ENCODE measurements around the gene LIMS1. TPM values are rescaled to one million over a fixed set of nuclear protein-coding genes. Genes with fewer than 3 reads are reported as not detected.
A peak's percentile ranks its signal among the peaks of the same experiment; 100 is the strongest.

The LIMS1 gene
- total RNA-seq, 1 donor from 2014 or later: 19.4 TPM

DNA sequence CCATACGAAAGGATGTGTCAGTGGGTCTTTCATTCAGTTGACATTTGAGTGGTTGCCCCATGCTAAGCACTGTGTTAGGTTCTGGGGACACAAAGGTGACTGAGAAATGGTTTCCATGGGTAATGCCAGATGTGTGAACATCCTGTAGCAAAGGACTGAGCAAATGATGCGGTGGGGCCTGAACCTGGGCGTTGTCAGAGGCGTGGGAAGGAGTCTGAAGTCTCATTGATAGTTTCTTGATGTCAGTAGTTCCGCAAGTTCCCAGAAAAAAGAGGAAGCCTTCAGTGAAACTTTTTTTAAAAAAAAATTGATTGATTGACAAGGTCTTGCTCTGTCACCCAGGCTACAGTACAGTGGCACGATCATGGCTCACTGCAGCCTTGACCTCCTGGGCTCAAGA, 56.9 kb downstream of the LIMS1 start:
- Histone ChIP-seq H3K79me2 (ENCODE audit: low read depth) (peaks cover 24% of the 10 kb centered on the region), H3K4me2 (no peak overlapping the region), H3K4me1 (peaks cover 44% of the 10 kb centered on the region), H3K27me3 (no peaks in the 10 kb centered on the region), H3K9me3 (ENCODE audit: low read depth) (no peaks in the 10 kb centered on the region), H3K27ac (no peak overlapping the region), H3K36me3 (no peaks in the 10 kb centered on the region), H3K4me3 (no peak overlapping the region), H4K20me1 (ENCODE audit: low read depth) (no peaks in the 10 kb centered on the region), H2AFZ (replicated peaks) (no peak overlapping the region), H3K9ac (no peak overlapping the region), H3F3A (ENCODE audit: low read depth) (peaks cover 18% of the 10 kb centered on the region)
- H3K27me3 Mint-ChIP-seq (ENCODE audit: insufficient read depth, low read depth): no peaks in the 10 kb centered on the region
- peaks cover 49% of the 10 kb centered on the region for H3K4me1 Mint-ChIP-seq
- peaks cover 5% of the 10 kb centered on the region for H3K36me3 Mint-ChIP-seq
- no peak for DNase-seq (ENCODE audit: low spot score)
- no peaks in the 10 kb centered on the region for H3K9me3 Mint-ChIP-seq
- H3K4me3 Mint-ChIP-seq: no peak overlapping the region
- TF ChIP-seq CTCF (IDR thresholded peaks at IDR 0.05): no peak
- TF ChIP-seq EZH2phosphoT487 (IDR thresholded peaks at IDR 0.05): no peak
- no peak for TF ChIP-seq EZH2 (IDR thresholded peaks at IDR 0.05)
- peak overlapping the region; percentile 31 for H3K27ac Mint-ChIP-seq

DNA sequence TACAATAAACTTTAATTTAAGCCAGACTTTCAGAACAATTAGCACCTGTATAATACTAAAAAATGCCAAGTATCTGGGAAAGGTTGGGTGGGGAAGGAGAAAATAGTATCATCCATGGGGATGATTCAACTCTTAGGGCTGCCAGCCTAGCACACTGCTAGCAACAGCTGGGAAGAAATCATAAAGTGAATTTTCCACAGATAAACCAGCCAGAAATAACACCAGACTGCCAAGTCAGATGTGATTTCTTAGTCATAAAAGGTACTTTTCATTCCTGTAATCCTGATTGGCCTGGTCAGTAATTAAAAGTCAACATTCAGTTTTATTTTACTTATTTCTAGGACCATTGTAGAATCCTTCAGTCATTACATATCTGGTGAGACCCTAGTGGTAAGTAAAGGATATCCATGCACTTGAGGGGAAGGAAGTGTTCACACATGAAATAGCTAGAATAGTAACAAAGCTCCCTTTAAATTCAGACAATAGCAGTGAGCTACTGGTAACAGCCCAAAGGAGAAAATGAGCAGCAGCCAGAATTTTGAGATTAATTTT, 59.4 kb downstream of the LIMS1 start:
- H3K27ac Mint-ChIP-seq: no peak overlapping the region

GRCh38 chr2:108594132-108594981, 60.1 kb downstream of the LIMS1 start:
- Mint-ChIP-seq H3K27me3 (ENCODE audit: insufficient read depth, low read depth) (no peaks in the 10 kb centered on the region), H3K4me3 (no peak overlapping the region), H3K36me3 (peaks cover 7% of the 10 kb centered on the region), H3K4me1 (peaks cover 37% of the 10 kb centered on the region), H3K27ac (peak overlapping the region; percentile 67), H3K9me3 (peaks cover 3% of the 10 kb centered on the region)
- DNase-seq (ENCODE audit: low spot score): no peak
- Histone ChIP-seq H3K4me3 (no peak overlapping the region), H3K4me1 (peaks cover 35% of the 10 kb centered on the region), H3K9ac (no peak overlapping the region), H3K36me3 (no peaks in the 10 kb centered on the region), H3F3A (ENCODE audit: low read depth) (peaks cover 18% of the 10 kb centered on the region), H3K4me2 (peak overlapping the region; percentile 59), H3K9me3 (ENCODE audit: low read depth) (no peaks in the 10 kb centered on the region), H2AFZ (replicated peaks) (no peak overlapping the region), H3K79me2 (ENCODE audit: low read depth) (peaks cover 16% of the 10 kb centered on the region), H3K27me3 (no peaks in the 10 kb centered on the region), H3K27ac (peak overlapping the region; percentile 66), H4K20me1 (ENCODE audit: low read depth) (no peaks in the 10 kb centered on the region)
- TF ChIP-seq EZH2 (IDR thresholded peaks at IDR 0.05) (no peak), CTCF (IDR thresholded peaks at IDR 0.05) (no peak), EZH2phosphoT487 (IDR thresholded peaks at IDR 0.05) (no peak)

More for the DNA sequence above, 59.4 kb downstream of the LIMS1 start:
- H3F3A ChIP-seq (ENCODE audit: low read depth): peaks cover 18% of the 10 kb centered on the region
- no peaks in the 10 kb centered on the region for H4K20me1 ChIP-seq (ENCODE audit: low read depth)
- H3K9me3 Mint-ChIP-seq: no peaks in the 10 kb centered on the region
- no peaks in the 10 kb centered on the region for H3K36me3 ChIP-seq
- H3K36me3 Mint-ChIP-seq: peaks cover 7% of the 10 kb centered on the region
- peak overlapping the region; percentile 66 for H3K27ac ChIP-seq
- peaks cover 37% of the 10 kb centered on the region for H3K4me1 Mint-ChIP-seq
- H3K27me3 ChIP-seq: no peaks in the 10 kb centered on the region
- no peaks in the 10 kb centered on the region for H3K9me3 ChIP-seq (ENCODE audit: low read depth)
- no peak for TF ChIP-seq EZH2 (IDR thresholded peaks at IDR 0.05)
- no peak for TF ChIP-seq EZH2phosphoT487 (IDR thresholded peaks at IDR 0.05)
- TF ChIP-seq CTCF (IDR thresholded peaks at IDR 0.05): no peak
- no peak overlapping the region for H3K4me3 Mint-ChIP-seq
- no peak for DNase-seq (ENCODE audit: low spot score)
- H3K4me2 ChIP-seq: peak overlapping the region; percentile 59
- H3K27me3 Mint-ChIP-seq (ENCODE audit: insufficient read depth, low read depth): no peaks in the 10 kb centered on the region
- H3K4me3 ChIP-seq: peak overlapping the region; percentile 24
- peaks cover 35% of the 10 kb centered on the region for H3K4me1 ChIP-seq
- H3K79me2 ChIP-seq (ENCODE audit: low read depth): peaks cover 22% of the 10 kb centered on the region
- H2AFZ ChIP-seq (replicated peaks): no peak overlapping the region
- H3K9ac ChIP-seq: no peak overlapping the region
